GM13977 (cell line): ENCODE measurements around the gene APLNR.

Experiments used
- DNase-seq: peaks from one replicate; pipeline ENCODE4 v3.0.0; 2012; ENCODE audit warnings: low spot score
- CTCF ChIP-seq: IDR thresholded peaks from 2 replicates; pipeline ENCODE4 v1.5.1; 2012; ENCODE audit warnings: mild to moderate bottlenecking, control low read depth; ENCODE audit not compliant: insufficient read depth; ENCODE audit errors: extremely low read depth, missing control alignments
- in situ Hi-C: fragments of 300-500 bp; cut with MboI; formaldehyde crosslinking; loops from one replicate; pipeline ENCODE4 v1.12.0; 2022; ENCODE audit warnings: low sequenced_read_pairs, low pct_unique_long_range_greater_than_20kb, mixed read lengths, inconsistent platforms; ENCODE audit not compliant: unreplicated experiment

The APLNR gene

GRCh38 chr11:57276971-57277675 is 40.1 kb upstream of the APLNR start:
- in situ Hi-C loops = no loop called here
- no peak for DNase-seq
- TF ChIP-seq CTCF = no peak

GRCh38 chr11:57276169-57276970 is 39.3 kb upstream of the APLNR start:
- no peak for DNase-seq
- no peak for TF ChIP-seq CTCF
- in situ Hi-C loops = no loop called here

GRCh38 chr11:57275582-57275981 is 38.5 kb upstream of the APLNR start:
- no peak for DNase-seq
- in situ Hi-C loops = no loop called here
- TF ChIP-seq CTCF = no peak

GRCh38 chr11:57274904-57275498 is 38.0 kb upstream of the APLNR start:
- in situ Hi-C loops = no loop called here
- no peak for TF ChIP-seq CTCF
- no peak for DNase-seq

GRCh38 chr11:57273448-57274058 is 36.5 kb upstream of the APLNR start:
- DNase-seq = no peak
- in situ Hi-C loops = no loop called here
- TF ChIP-seq CTCF = no peak

- in situ Hi-C loops = no loop called here
- no peak for TF ChIP-seq CTCF
- no peak for DNase-seq
Measured at GRCh38 chr11:57269571-57270021, 32.5 kb upstream of the APLNR start.
